ENCODE results near the gene SCN9A. TPM values are rescaled to one million over a fixed set of nuclear protein-coding genes. Genes with fewer than 3 reads are reported as not detected.

Gene SCN9A
- total and polyA plus RNA-seq, 12 donors: 0.10 to 2.9 (median 0.79) TPM

DNA sequence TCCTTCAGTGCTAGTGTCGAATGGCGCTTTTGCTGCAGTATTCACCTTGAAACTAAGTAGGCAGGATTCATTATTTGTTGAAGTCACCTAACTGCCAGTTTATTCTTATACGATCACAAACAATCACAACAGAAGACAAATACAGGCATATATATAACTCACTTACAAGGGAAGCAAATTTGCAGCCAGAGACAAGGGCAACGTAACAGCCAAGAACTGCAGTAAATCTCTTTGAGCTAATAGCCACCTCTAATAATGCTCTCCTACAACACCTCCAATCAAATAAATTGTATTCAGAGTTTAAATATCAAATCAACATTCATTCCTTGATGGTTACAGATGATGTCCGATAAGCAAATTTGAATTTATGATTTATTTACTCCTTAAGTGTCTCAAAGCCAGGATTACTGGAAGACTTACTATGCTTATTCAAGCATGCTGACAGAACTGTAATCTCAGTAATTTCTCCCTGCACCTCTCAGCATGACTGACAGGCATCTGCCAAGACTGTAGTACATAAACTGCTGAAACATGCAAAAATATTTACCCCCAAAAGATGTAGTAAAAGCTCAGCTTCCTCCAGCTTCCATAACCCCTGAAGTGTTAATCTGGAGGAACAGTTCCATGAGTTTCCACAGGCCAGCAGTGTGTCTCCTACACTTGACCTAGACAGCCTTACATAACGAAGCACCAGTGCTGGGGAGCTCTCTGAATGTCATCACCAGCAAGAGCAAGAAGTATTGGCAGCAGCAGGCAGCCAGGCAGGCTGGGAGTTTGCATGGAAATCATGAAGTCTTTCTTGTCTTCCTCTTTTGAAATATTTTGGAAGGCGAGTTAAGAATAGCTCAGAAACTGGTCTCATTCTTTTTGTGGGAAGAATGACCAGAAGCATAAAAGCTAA, 227.0 kb downstream of the SCN9A start:
- Histone ChIP-seq H3K36me3 (no peaks in the 10 kb centered on the region), H3K4me3 (no peak overlapping the region), H3K9me3 (no peaks in the 10 kb centered on the region), H3K27ac (no peak overlapping the region), H3K27me3 (no peaks in the 10 kb centered on the region), H3K4me1 (peaks cover 0 to 4% (median 0%) of the 10 kb centered on the region in 9 donors)
- ATAC-seq (peak in 7 of 8 donors; percentile 71 to 98 (median 89)), DNase-seq (peak in 1 of 2 donors; percentile 29)
- intact Hi-C loops (cut with DNase I): no loop called here
- WGBS, 2 donors: 62 to 64% methylated on average over 7 of the region's 7 CpGs
- TF ChIP-seq, protein P1, sequence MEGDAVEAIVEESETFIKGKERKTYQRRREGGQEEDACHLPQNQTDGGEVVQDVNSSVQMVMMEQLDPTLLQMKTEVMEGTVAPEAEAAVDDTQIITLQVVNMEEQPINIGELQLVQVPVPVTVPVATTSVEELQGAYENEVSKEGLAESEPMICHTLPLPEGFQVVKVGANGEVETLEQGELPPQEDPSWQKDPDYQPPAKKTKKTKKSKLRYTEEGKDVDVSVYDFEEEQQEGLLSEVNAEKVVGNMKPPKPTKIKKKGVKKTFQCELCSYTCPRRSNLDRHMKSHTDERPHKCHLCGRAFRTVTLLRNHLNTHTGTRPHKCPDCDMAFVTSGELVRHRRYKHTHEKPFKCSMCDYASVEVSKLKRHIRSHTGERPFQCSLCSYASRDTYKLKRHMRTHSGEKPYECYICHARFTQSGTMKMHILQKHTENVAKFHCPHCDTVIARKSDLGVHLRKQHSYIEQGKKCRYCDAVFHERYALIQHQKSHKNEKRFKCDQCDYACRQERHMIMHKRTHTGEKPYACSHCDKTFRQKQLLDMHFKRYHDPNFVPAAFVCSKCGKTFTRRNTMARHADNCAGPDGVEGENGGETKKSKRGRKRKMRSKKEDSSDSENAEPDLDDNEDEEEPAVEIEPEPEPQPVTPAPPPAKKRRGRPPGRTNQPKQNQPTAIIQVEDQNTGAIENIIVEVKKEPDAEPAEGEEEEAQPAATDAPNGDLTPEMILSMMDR (IDR thresholded peaks at IDR 0.05): no peak

DNA sequence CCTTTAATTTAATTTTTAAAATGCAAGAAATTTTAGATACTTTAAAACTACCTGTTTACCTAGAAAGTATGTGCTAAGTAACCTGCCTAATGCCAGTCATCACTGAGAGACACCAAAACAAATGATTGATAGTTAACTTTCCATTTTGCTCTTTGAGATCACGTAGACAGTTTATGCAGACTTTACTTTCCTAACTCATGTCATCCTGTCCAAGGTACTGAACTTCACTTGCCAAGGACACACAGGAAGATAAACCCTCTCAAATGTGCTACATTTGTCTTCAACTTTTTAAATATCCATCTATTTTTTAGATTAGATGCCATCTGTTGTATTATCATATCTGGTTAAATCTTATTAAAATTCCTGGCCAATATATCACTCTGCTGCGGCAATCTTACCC, 227.9 kb downstream of the SCN9A start:
- WGBS, 2 donors: 55 to 56% methylated on average over 2 of the region's 2 CpGs
- TF ChIP-seq, protein P1 (IDR thresholded peaks at IDR 0.05): no peak
- no peak overlapping the region for H3K4me3 ChIP-seq

More for the DNA sequence above, 227.9 kb downstream of the SCN9A start:
- ATAC-seq (no peak), DNase-seq (no peak)
- Histone ChIP-seq H3K36me3 (no peaks in the 10 kb centered on the region), H3K27me3 (no peaks in the 10 kb centered on the region), H3K9me3 (no peaks in the 10 kb centered on the region), H3K4me1 (peaks cover 0 to 4% (median 0%) of the 10 kb centered on the region in 9 donors), H3K27ac (no peak overlapping the region)
- intact Hi-C loops (cut with DNase I): no loop called here

Other genes starting within 250 kb of the SCN9A start
- gene SCN1A, start 247.9 kb downstream of the SCN9A start, total RNA-seq: 1 to 10 TPM in 1 of 10 donors, under 1 TPM in 9; 0.11 to 1.3 (median 0.47) TPM
- gene SCN1A, start 247.9 kb downstream of the SCN9A start, polyA plus RNA-seq: under 1 TPM in 1 of 2 donors, not detected in 1; 0.22 TPM
- 10 to 100 TPM in 9 of 10 donors, 1 to 10 TPM in 1; 7.8 to 31.2 (median 16.3) TPM for gene SCN7A, start 118.3 kb upstream of the SCN9A start, total RNA-seq
- gene SCN7A, start 118.3 kb upstream of the SCN9A start, polyA plus RNA-seq: 10 to 100 TPM in 1 of 2 donors, 1 to 10 TPM in 1; 2.4 to 12.9 TPM